Caco-2 (cell line): ENCODE data around the gene PSMD1. TPM values are rescaled to one million over a fixed set of nuclear protein-coding genes. Genes with fewer than 3 reads are reported as not detected.
A peak's percentile ranks its signal among the peaks of the same experiment; 100 is the strongest.

ENCODE experiments used
- BruUV-seq: library from RNA; stranded (reverse); fragments of 400-500 nt; replicated peaks from 2 replicates; lab custom pipeline; 2021; lab: Mats Ljungman, UMichigan
- CTCF ChIA-PET: fragments of 300-600 bp; sonication (Branson Sonifier 250); formaldehyde crosslinking; loops from one replicate; lab custom pipeline; 2022; ENCODE audit warnings: antibody characterized with exemption; lab: Charles Lee
- POLR2A ChIA-PET: fragments of 300-600 bp; sonication (Branson Sonifier 250); formaldehyde crosslinking; loops from one replicate; lab custom pipeline; 2022; ENCODE audit warnings: antibody characterized with exemption; lab: Charles Lee
- DNase-seq, 2 experiments: peaks; one replicate each; pipeline versions ENCODE4 v3.0.0 to v3.0.0-alpha.2; 2020 to 2022
- H3K27me3 ChIP-seq: replicated peaks from 2 replicates; pipeline ENCODE4 v1.6.0; 2011; ENCODE audit warnings: low read length; ENCODE audit not compliant: control insufficient read depth, insufficient read depth
- H3K36me3 ChIP-seq: 2 replicates; pipeline ENCODE4 v1.5.1; 2011; ENCODE audit warnings: low read length; ENCODE audit not compliant: control insufficient read depth, insufficient read depth
- H3K4me1 ChIP-seq: fragments of 250-450 bp; sonication (Bioruptor Pico); 2 replicates; pipeline ENCODE4 v1.5.1; 2020; ENCODE audit warnings: mild to moderate bottlenecking
- H3K4me3 ChIP-seq: 2 replicates; pipeline ENCODE4 v1.5.1; 2011; ENCODE audit warnings: low read depth, mild to moderate bottlenecking, control low read depth, low read length
- H3K9me3 ChIP-seq: fragments of 250-450 bp; sonication (Bioruptor Pico); 2 replicates; pipeline ENCODE4 v1.5.1; 2020; ENCODE audit warnings: mild to moderate bottlenecking, moderate library complexity
- H3K27ac Mint-ChIP-seq: one replicate; pipeline ENCODE4 v1.8.0; 2022; ENCODE audit warnings: mixed read lengths; ENCODE audit not compliant: unreplicated experiment
- H3K27me3 Mint-ChIP-seq: one replicate; pipeline ENCODE4 v1.8.0; 2022; ENCODE audit warnings: mixed read lengths; ENCODE audit not compliant: insufficient read depth, unreplicated experiment
- H3K36me3 Mint-ChIP-seq: one replicate; pipeline ENCODE4 v1.8.0; 2022; ENCODE audit warnings: mild to moderate bottlenecking, mixed read lengths; ENCODE audit not compliant: insufficient read depth, unreplicated experiment
- H3K4me1 Mint-ChIP-seq: one replicate; pipeline ENCODE4 v1.8.0; 2022; ENCODE audit warnings: low read depth, mixed read lengths; ENCODE audit not compliant: unreplicated experiment
- H3K4me3 Mint-ChIP-seq: one replicate; pipeline ENCODE4 v1.8.0; 2022; ENCODE audit warnings: mild to moderate bottlenecking, moderate library complexity, mixed read lengths; ENCODE audit not compliant: unreplicated experiment
- H3K9me3 Mint-ChIP-seq: one replicate; pipeline ENCODE4 v1.8.0; 2022; ENCODE audit warnings: mixed read lengths; ENCODE audit not compliant: unreplicated experiment
- CTCF ChIP-seq, 2 experiments: fragments of 200-600 bp in 1 of 2; IDR thresholded peaks; 1 replicate in 1 of 2; 2 replicates in 1 of 2; pipeline versions ENCODE4 v1.5.1 to v1.8.0; 2011 to 2022; ENCODE audit warnings: antibody characterized with exemption in 1 of 2, control low read depth in 1 of 2, inconsistent platforms in 1 of 2, low read depth in 1 of 2, low read length in 1 of 2, mild to moderate bottlenecking in 1 of 2, moderate library complexity in 1 of 2; ENCODE audit not compliant: insufficient read depth in 1 of 2, severe bottlenecking in 1 of 2, unreplicated experiment in 1 of 2
- intact Hi-C: fragments of 100-400 bp; cut with micrococcal nuclease; formaldehyde crosslinking; loops from one replicate; pipeline ENCODE4 v1.10.0; 2022; ENCODE audit not compliant: unreplicated experiment
- total RNA-seq: library from RNA; stranded (reverse); gene quantifications from 2 replicates; pipeline ENCODE4 v1.2.3, GENCODE V29; 2022

The PSMD1 gene
- total RNA-seq, 1 experiment from 2014 or later, result 126 TPM

- Mint-ChIP-seq H3K36me3 (peaks cover 60% of the 10 kb centered on the region), H3K9me3 (no peaks in the 10 kb centered on the region), H3K27ac (peak overlapping the region; percentile 65), H3K4me1 (peaks cover 24% of the 10 kb centered on the region), H3K27me3 (no peaks in the 10 kb centered on the region), H3K4me3 (no peak overlapping the region)
- H3K4me1 ChIP-seq, result peaks cover 22% of the 10 kb centered on the region
- ChIA-PET CTCF (no interaction called here), POLR2A (no interaction called here)
- no peak for TF ChIP-seq CTCF (IDR thresholded peaks at IDR 0.05; ENCODE audit: insufficient read depth in 1 of 2, low read depth in 1 of 2, low read length in 1 of 2, severe bottlenecking in 1 of 2, unreplicated experiment in 1 of 2)
- no TSS peak for BruUV-seq
- H3K36me3 ChIP-seq, result peaks cover 6% of the 10 kb centered on the region
- H3K9me3 ChIP-seq, result no peaks in the 10 kb centered on the region
- H3K4me3 ChIP-seq, result no peak overlapping the region
- no peak for DNase-seq
- intact Hi-C loops, result no loop called here
- no peaks in the 10 kb centered on the region for H3K27me3 ChIP-seq
Observed at GRCh38 chr2:231041061-231041689, 15.5 kb upstream of the PSMD1 start.

GRCh38 chr2:231043796-231044195, 12.9 kb upstream of the PSMD1 start:
- ChIA-PET CTCF (no interaction called here), POLR2A (no interaction called here)
- intact Hi-C loops, result no loop called here
- TF ChIP-seq CTCF (IDR thresholded peaks at IDR 0.05; ENCODE audit: insufficient read depth in 1 of 2, low read depth in 1 of 2, low read length in 1 of 2, severe bottlenecking in 1 of 2, unreplicated experiment in 1 of 2), result no peak
- no peak overlapping the region for H3K4me3 Mint-ChIP-seq
- DNase-seq, result no peak
- H3K9me3 ChIP-seq, result no peaks in the 10 kb centered on the region
- no peak overlapping the region for H3K4me3 ChIP-seq
- peaks cover 9% of the 10 kb centered on the region for H3K36me3 ChIP-seq
- no peaks in the 10 kb centered on the region for H3K9me3 Mint-ChIP-seq
- no peak overlapping the region for H3K27ac Mint-ChIP-seq
- peaks cover 18% of the 10 kb centered on the region for H3K4me1 Mint-ChIP-seq
- BruUV-seq, result no TSS peak
- H3K36me3 Mint-ChIP-seq, result peaks cover 67% of the 10 kb centered on the region
- peaks cover 31% of the 10 kb centered on the region for H3K4me1 ChIP-seq
- no peaks in the 10 kb centered on the region for H3K27me3 Mint-ChIP-seq
- H3K27me3 ChIP-seq, result no peaks in the 10 kb centered on the region

GRCh38 chr2:231046916-231047273, 9.8 kb upstream of the PSMD1 start:
- no peak overlapping the region for H3K4me3 Mint-ChIP-seq
- H3K9me3 Mint-ChIP-seq, result no peaks in the 10 kb centered on the region
- no TSS peak for BruUV-seq
- intact Hi-C loops, result no loop called here
- H3K4me1 Mint-ChIP-seq, result peaks cover 3% of the 10 kb centered on the region
- no peaks in the 10 kb centered on the region for H3K27me3 Mint-ChIP-seq
- Histone ChIP-seq H3K4me3 (no peak overlapping the region), H3K4me1 (peaks cover 44% of the 10 kb centered on the region), H3K9me3 (no peaks in the 10 kb centered on the region), H3K36me3 (peaks cover 3% of the 10 kb centered on the region; the same call in 1 of the 2 replicates), H3K27me3 (no peaks in the 10 kb centered on the region)
- no peak for DNase-seq
- no peak overlapping the region for H3K27ac Mint-ChIP-seq
- no peak for TF ChIP-seq CTCF (IDR thresholded peaks at IDR 0.05; ENCODE audit: insufficient read depth in 1 of 2, low read depth in 1 of 2, low read length in 1 of 2, severe bottlenecking in 1 of 2, unreplicated experiment in 1 of 2)
- peaks cover 56% of the 10 kb centered on the region for H3K36me3 Mint-ChIP-seq
- ChIA-PET POLR2A (no interaction called here), CTCF (no interaction called here)
